ENCODE data around the gene DROSHA.

The DROSHA gene

GRCh38 chr5:31469466-31469865 lies 62.4 kb downstream of the DROSHA start:
- DNase-seq: no peak

- no peak for DNase-seq
These were observed 66.6 kb downstream of the DROSHA start for GRCh38 chr5:31465291-31465690.

GRCh38 chr5:31464081-31464480 lies 67.8 kb downstream of the DROSHA start:
- no peak for DNase-seq

GRCh38 chr5:31463351-31463750 lies 68.5 kb downstream of the DROSHA start:
- DNase-seq: no peak

GRCh38 chr5:31459594-31459993 lies 72.3 kb downstream of the DROSHA start:
- DNase-seq: no peak

- no peak for DNase-seq
These were observed 76.7 kb downstream of the DROSHA start for GRCh38 chr5:31455172-31455571.

- DNase-seq: no peak
These were observed 78.4 kb downstream of the DROSHA start for GRCh38 chr5:31453522-31453921.

GRCh38 chr5:31452314-31452713 lies 79.6 kb downstream of the DROSHA start:
- DNase-seq: no peak

GRCh38 chr5:31449962-31450361 lies 81.9 kb downstream of the DROSHA start:
- no peak for DNase-seq

GRCh38 chr5:31449174-31449573 lies 82.7 kb downstream of the DROSHA start:
- no peak for DNase-seq

- DNase-seq: no peak
These were observed 86.8 kb downstream of the DROSHA start for GRCh38 chr5:31445041-31445600.

- no peak for DNase-seq
These were observed 88.3 kb downstream of the DROSHA start for GRCh38 chr5:31443572-31443971.

- DNase-seq: no peak
These were observed 89.7 kb downstream of the DROSHA start for GRCh38 chr5:31442058-31442745.

GRCh38 chr5:31436851-31437250 lies 95.0 kb downstream of the DROSHA start:
- DNase-seq: no peak

GRCh38 chr5:31435730-31436129 lies 96.2 kb downstream of the DROSHA start:
- no peak for DNase-seq

GRCh38 chr5:31434898-31435297 lies 97.0 kb downstream of the DROSHA start:
- DNase-seq: no peak

- no peak for DNase-seq
These were observed 98.7 kb downstream of the DROSHA start for GRCh38 chr5:31433229-31433628.

GRCh38 chr5:31427724-31428309 lies 104.1 kb downstream of the DROSHA start:
- no peak for DNase-seq

- no peak for DNase-seq
These were observed 104.7 kb downstream of the DROSHA start for GRCh38 chr5:31427013-31427723.

- no peak for DNase-seq
These were observed 109.9 kb downstream of the DROSHA start for GRCh38 chr5:31421806-31422586.

- no peak for DNase-seq
These were observed 114.4 kb downstream of the DROSHA start for GRCh38 chr5:31417512-31417911.

GRCh38 chr5:31416547-31416946 lies 115.3 kb downstream of the DROSHA start:
- no peak for DNase-seq

- no peak for DNase-seq
These were observed 115.9 kb downstream of the DROSHA start for GRCh38 chr5:31415960-31416359.
